B cell (primary cell): ENCODE results near the gene CLDN25.
"Not testable (repeated sequence)": the region's sequence is repeated elsewhere in the genome, so short reads cannot be mapped to it uniquely, and the experiment has no call there.

Source experiments
- EZH2 ChIP-seq: IDR thresholded peaks from 2 replicates; pipeline ENCODE4 v1.6.1; 2012; ENCODE audit warnings: borderline replicate concordance, low read depth, mild to moderate bottlenecking, moderate library complexity, low read length; ENCODE audit not compliant: insufficient read depth, poor library complexity, severe bottlenecking
- TF ChIP-seq, protein P1 (sequence below): fragments of 200-600 bp; IDR thresholded peaks from one replicate; pipeline ENCODE4 v1.8.0; 2022; ENCODE audit warnings: antibody characterized with exemption, mild to moderate bottlenecking

DNA sequence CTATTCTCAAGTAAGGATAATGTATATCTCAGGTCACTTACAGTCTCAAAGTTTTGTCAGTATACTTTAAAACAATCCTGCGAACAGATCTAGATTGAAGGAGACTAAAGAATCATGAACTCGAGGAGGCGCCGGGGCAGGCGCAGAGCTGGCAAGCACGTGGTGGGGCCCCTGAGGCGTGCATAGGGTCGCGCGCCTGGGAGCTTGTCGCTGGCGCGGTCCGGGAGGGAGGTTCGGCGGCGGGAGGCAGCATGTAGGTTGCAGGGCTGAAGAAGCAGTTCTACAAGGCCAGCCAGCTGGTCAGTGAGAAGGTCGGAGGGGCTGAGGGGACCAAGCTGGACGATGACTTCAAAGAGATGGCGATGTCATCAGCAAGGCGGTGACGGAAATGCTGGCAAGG lies 9.4 kb downstream of the CLDN25 start:
- TF ChIP-seq, protein P1, sequence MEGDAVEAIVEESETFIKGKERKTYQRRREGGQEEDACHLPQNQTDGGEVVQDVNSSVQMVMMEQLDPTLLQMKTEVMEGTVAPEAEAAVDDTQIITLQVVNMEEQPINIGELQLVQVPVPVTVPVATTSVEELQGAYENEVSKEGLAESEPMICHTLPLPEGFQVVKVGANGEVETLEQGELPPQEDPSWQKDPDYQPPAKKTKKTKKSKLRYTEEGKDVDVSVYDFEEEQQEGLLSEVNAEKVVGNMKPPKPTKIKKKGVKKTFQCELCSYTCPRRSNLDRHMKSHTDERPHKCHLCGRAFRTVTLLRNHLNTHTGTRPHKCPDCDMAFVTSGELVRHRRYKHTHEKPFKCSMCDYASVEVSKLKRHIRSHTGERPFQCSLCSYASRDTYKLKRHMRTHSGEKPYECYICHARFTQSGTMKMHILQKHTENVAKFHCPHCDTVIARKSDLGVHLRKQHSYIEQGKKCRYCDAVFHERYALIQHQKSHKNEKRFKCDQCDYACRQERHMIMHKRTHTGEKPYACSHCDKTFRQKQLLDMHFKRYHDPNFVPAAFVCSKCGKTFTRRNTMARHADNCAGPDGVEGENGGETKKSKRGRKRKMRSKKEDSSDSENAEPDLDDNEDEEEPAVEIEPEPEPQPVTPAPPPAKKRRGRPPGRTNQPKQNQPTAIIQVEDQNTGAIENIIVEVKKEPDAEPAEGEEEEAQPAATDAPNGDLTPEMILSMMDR = not testable (repeated sequence)
- not testable (repeated sequence) for TF ChIP-seq EZH2
